SK-N-SH (cell line): ENCODE results near the gene LHPP. TPM values are rescaled to one million over a fixed set of nuclear protein-coding genes. Genes with fewer than 3 reads are reported as not detected.

Experiments
- CTCF ChIA-PET: fragments of 300-600, 350-600 bp; formaldehyde crosslinking; extraction: SDS; loops from one replicate; lab custom pipeline; 2021; lab: Yijun Ruan, JAX
- POLR2A ChIA-PET: fragments of 350-600 bp; sonication (Branson Sonifier 250); formaldehyde crosslinking; extraction: SDS; loops from one replicate; lab custom pipeline; 2020; ENCODE audit warnings: antibody characterized with exemption, inconsistent platforms; lab: Yijun Ruan, JAX
- DNase-seq: peaks from one replicate; pipeline ENCODE4 v3.0.0; 2012
- H2AFZ ChIP-seq: fragments of 200-600 bp; sonication (generic); 2 replicates; pipeline ENCODE4 v1.8.1; 2016; ENCODE audit warnings: antibody characterized with exemption, mild to moderate bottlenecking, low read depth
- H3F3A ChIP-seq: fragments of 200-600 bp; sonication (generic); replicated peaks from 2 replicates; pipeline ENCODE3; 2016; ENCODE audit warnings: antibody characterized with exemption, mild to moderate bottlenecking; ENCODE audit not compliant: insufficient read depth
- H3K27ac ChIP-seq, 2 experiments: fragments of 200-500 bp in 1 of 2; fragments of 200-600 bp in 1 of 2; sonication (Bioruptor generic) in 1 of 2; sonication (generic), shearing (Covaris generic) in 1 of 2; 2 replicates each; pipeline versions ENCODE4 v1.5.1 to v1.6.1; 2014 to 2016; ENCODE audit warnings: low read depth in 2 of 2, inconsistent platforms in 1 of 2, low read length in 1 of 2, mild to moderate bottlenecking in 1 of 2, mixed read lengths in 1 of 2
- H3K27me3 ChIP-seq: fragments of 200-600 bp; sonication (generic), shearing (Covaris generic); 2 replicates; pipeline ENCODE4 v1.6.1; 2016; ENCODE audit warnings: mixed run types; ENCODE audit not compliant: insufficient read depth
- H3K36me3 ChIP-seq, 2 experiments: fragments of 200-500 bp in 1 of 2; fragments of 200-600 bp in 1 of 2; sonication (Bioruptor generic) in 1 of 2; sonication (generic) in 1 of 2; replicated peaks in 1 of 2; 2 replicates each; pipeline versions ENCODE3 to v1.5.1; 2014 to 2016; ENCODE audit warnings: low read length in 1 of 2, mild to moderate bottlenecking in 1 of 2; ENCODE audit not compliant: insufficient read depth in 2 of 2, control insufficient read depth in 1 of 2
- H3K4me1 ChIP-seq, 2 experiments: fragments of 200-500 bp in 1 of 2; fragments of 200-600 bp in 1 of 2; sonication (Bioruptor generic) in 1 of 2; sonication (generic), shearing (Covaris generic) in 1 of 2; 2 replicates each; pipeline versions ENCODE4 v1.5.1 to v1.6.1; 2014 to 2016; ENCODE audit warnings: low read depth in 1 of 2, low read length in 1 of 2, mixed run types in 1 of 2; ENCODE audit not compliant: insufficient read depth in 2 of 2, control insufficient read depth in 1 of 2
- H3K4me2 ChIP-seq: fragments of 200-600 bp; sonication (generic), shearing (Covaris generic); 2 replicates; pipeline ENCODE4 v1.6.1; 2017; ENCODE audit warnings: mixed run types
- H3K4me3 ChIP-seq, 2 experiments: fragments of 200-500 bp in 1 of 2; fragments of 200-600 bp in 1 of 2; sonication (Bioruptor generic) in 1 of 2; sonication (generic), shearing (Covaris generic) in 1 of 2; 2 replicates each; pipeline versions ENCODE4 v1.5.1 to v1.8.1; 2014 to 2016; ENCODE audit warnings: low read depth in 2 of 2, inconsistent platforms in 1 of 2, low read length in 1 of 2, mild to moderate bottlenecking in 1 of 2, mixed read lengths in 1 of 2, moderate library complexity in 1 of 2
- H3K79me2 ChIP-seq: fragments of 200-600 bp; sonication (generic); 2 replicates; pipeline ENCODE4 v1.8.1; 2017; ENCODE audit warnings: mild to moderate bottlenecking; ENCODE audit not compliant: insufficient read depth
- H3K9ac ChIP-seq: fragments of 200-600 bp; sonication (generic); 2 replicates; pipeline ENCODE4 v1.6.1; 2017; ENCODE audit warnings: mixed run types
- H3K9me2 ChIP-seq: fragments of 200-600 bp; sonication (generic); 2 replicates; pipeline ENCODE4 v1.6.1; 2017; ENCODE audit warnings: mixed run types
- H3K9me3 ChIP-seq: fragments of 200-600 bp; sonication (generic); 2 replicates; pipeline ENCODE4 v1.6.1; 2017; ENCODE audit warnings: mixed run types, mild to moderate bottlenecking, moderate library complexity
- H4K20me1 ChIP-seq: fragments of 200-600 bp; sonication (generic); 2 replicates; pipeline ENCODE4 v1.6.1; 2017; ENCODE audit warnings: mild to moderate bottlenecking, mixed run types; ENCODE audit not compliant: insufficient read depth
- ELF1 ChIP-seq: IDR thresholded peaks from 2 replicates; pipeline ENCODE4 v1.4.0; 2012
- EP300 ChIP-seq, 2 experiments: IDR thresholded peaks; 2 replicates each; pipeline versions ENCODE4 v1.4.0 to v1.6.1; 2012; ENCODE audit warnings: borderline replicate concordance in 1 of 2, low read depth in 1 of 2, low read length in 1 of 2
- EZH2phosphoT487 ChIP-seq: fragments of 200-600 bp; sonication (generic); IDR thresholded peaks from 2 replicates; pipeline ENCODE4 v1.6.1; 2017; ENCODE audit warnings: low read depth, mixed run types, mild to moderate bottlenecking, antibody characterized with exemption, moderate library complexity, borderline replicate concordance
- FOXJ3 ChIP-seq: sonication (generic); formaldehyde crosslinking; IDR thresholded peaks from 2 replicates; pipeline ENCODE4 v1.5.1; 2020; ENCODE audit warnings: mild to moderate bottlenecking, missing genetic modification reagents
- GABPA ChIP-seq: IDR thresholded peaks from 2 replicates; pipeline ENCODE4 v1.4.0; 2012; ENCODE audit warnings: low read depth, mild to moderate bottlenecking
- MAX ChIP-seq: IDR thresholded peaks from 2 replicates; pipeline ENCODE4 v1.4.0; 2012; ENCODE audit warnings: low read depth
- MEF2A ChIP-seq: IDR thresholded peaks from 2 replicates; pipeline ENCODE4 v1.4.0; 2012; ENCODE audit warnings: low read depth, borderline replicate concordance
- NFIC ChIP-seq: IDR thresholded peaks from 2 replicates; pipeline ENCODE4 v1.4.0; 2012; ENCODE audit warnings: borderline replicate concordance
- PBX3 ChIP-seq: IDR thresholded peaks from 2 replicates; pipeline ENCODE4; 2012
- POLR2AphosphoS5 ChIP-seq: IDR thresholded peaks from 2 replicates; pipeline ENCODE4 v1.6.1; 2012; ENCODE audit warnings: low read depth, low read length
- RCOR1 ChIP-seq: fragments of 150-350 bp; IDR thresholded peaks from 2 replicates; pipeline ENCODE4 v1.6.1; 2017; ENCODE audit warnings: antibody characterized with exemption, low read length
- REST ChIP-seq: IDR thresholded peaks from 2 replicates; pipeline ENCODE4 v1.6.1; 2012; ENCODE audit warnings: mild to moderate bottlenecking, low read depth, low read length, moderate library complexity
- RFX5 ChIP-seq: IDR thresholded peaks from 2 replicates; pipeline ENCODE4 v1.6.1; 2012; ENCODE audit warnings: mild to moderate bottlenecking, improper control_type of control experiment, low read length
- SIN3A ChIP-seq: IDR thresholded peaks from 2 replicates; pipeline ENCODE4 v1.6.1; 2012; ENCODE audit warnings: low read depth, mild to moderate bottlenecking, low read length, moderate library complexity, borderline replicate concordance
- TEAD4 ChIP-seq: IDR thresholded peaks from 2 replicates; pipeline ENCODE4 v1.4.0; 2012; ENCODE audit warnings: mild to moderate bottlenecking, borderline replicate concordance; ENCODE audit not compliant: insufficient read depth
- USF1 ChIP-seq: IDR thresholded peaks from 2 replicates; pipeline ENCODE4 v1.4.0; 2012; ENCODE audit warnings: low read depth, borderline replicate concordance
- USF2 ChIP-seq: fragments of 150-350 bp; IDR thresholded peaks from 2 replicates; pipeline ENCODE4 v1.6.1; 2017; ENCODE audit warnings: antibody characterized with exemption, low read length, low read depth, borderline replicate concordance
- YY1 ChIP-seq: IDR thresholded peaks from 2 replicates; pipeline ENCODE4 v1.4.0; 2012; ENCODE audit warnings: low read depth, mild to moderate bottlenecking
- WGBS: methylation state at CpG from one replicate; pipeline ENCODE4 v1.1.6; 2017; ENCODE audit warnings: low lambda C conversion rate; 5-methylcytosine and 5-hydroxymethylcytosine counted together
- polyA plus RNA-seq, 3 experiments: library from polyadenylated mRNA; depleted of rRNA; stranded (reverse); fragments of >200 nt; gene quantifications; 2 replicates each; pipeline ENCODE4 v1.2.3, GENCODE V29; 2012

Gene LHPP
- polyA plus RNA-seq, 1 of the 3 experiments (the other 2 are of a cell fraction) = 29.8 TPM

- 7% methylated on average over 37 of the region's 71 CpGs for WGBS
- Histone ChIP-seq H3K9ac (no peak overlapping the region), H3K9me2 (no peaks in the 10 kb centered on the region), H3F3A (no peaks in the 10 kb centered on the region), H3K27me3 (peaks cover 68% of the 10 kb centered on the region), H3K4me1 (peaks cover 0 to 3% of the 10 kb centered on the region in 2 experiments; a peak in 1 of 4 replicates), H3K79me2 (no peaks in the 10 kb centered on the region), H3K4me2 (no peak overlapping the region), H3K27ac (no peak overlapping the region)
- DNase-seq = peak; percentile 51
- no peak for TF ChIP-seq SIN3A
- no peak for TF ChIP-seq GABPA
- TF ChIP-seq YY1 = no peak
- no peak for TF ChIP-seq POLR2AphosphoS5
- no peak for TF ChIP-seq TEAD4
- TF ChIP-seq RCOR1 = no peak
- TF ChIP-seq MAX = no peak
- TF ChIP-seq USF2 = no peak
- TF ChIP-seq USF1 = no peak
- no peak for TF ChIP-seq NFIC
- TF ChIP-seq EP300 (IDR thresholded peaks at IDR 0.05; ENCODE audit: borderline replicate concordance in 1 of 2, low read depth in 1 of 2, low read length in 1 of 2) = no peak
- TF ChIP-seq REST = no peak
- TF ChIP-seq ELF1 = no peak
- TF ChIP-seq MEF2A = no peak
- no peak for TF ChIP-seq PBX3
- no peak for TF ChIP-seq RFX5
- no peak for TF ChIP-seq EZH2phosphoT487
- no peak for TF ChIP-seq FOXJ3
- TF ChIP-seq, all 33 proteins: peak for 0
- POLR2A ChIA-PET = no interaction called here
- Histone ChIP-seq H3K9me3 (no peaks in the 10 kb centered on the region), H3K36me3 (no peaks in the 10 kb centered on the region), H2AFZ (no peak overlapping the region), H3K4me3 (no peak overlapping the region), H4K20me1 (no peaks in the 10 kb centered on the region)
- CTCF ChIA-PET = interaction anchor here (0.6 kb wide), 1 partner anchor 300 kb away, joined by 3 read pairs; no protein-coding TSS in a partner anchor
These were observed 14.5 kb upstream of the LHPP start for GRCh38 chr10:124446830-124447750.
